Measurements from ENCODE around the gene LCOR. TPM values are rescaled to one million over a fixed set of nuclear protein-coding genes. Genes with fewer than 3 reads are reported as not detected.

LCOR gene
- total RNA-seq, 2 donors from 2014 or later, result 58.6 to 73.1 TPM

- Histone ChIP-seq H3K36me3 (no peaks in the 10 kb centered on the region), H3K27me3 (no peaks in the 10 kb centered on the region), H3K9ac (ENCODE audit: low read depth in 2 of 2, low read length in 2 of 2) (no peak overlapping the region), H3K4me3 (no peak overlapping the region), H3K4me1 (no peaks in the 10 kb centered on the region), H3K27ac (no peak overlapping the region), H3K9me3 (no peaks in the 10 kb centered on the region)
- intact Hi-C loops (cut with DNase I), result no loop called here
- TF ChIP-seq, protein P1, sequence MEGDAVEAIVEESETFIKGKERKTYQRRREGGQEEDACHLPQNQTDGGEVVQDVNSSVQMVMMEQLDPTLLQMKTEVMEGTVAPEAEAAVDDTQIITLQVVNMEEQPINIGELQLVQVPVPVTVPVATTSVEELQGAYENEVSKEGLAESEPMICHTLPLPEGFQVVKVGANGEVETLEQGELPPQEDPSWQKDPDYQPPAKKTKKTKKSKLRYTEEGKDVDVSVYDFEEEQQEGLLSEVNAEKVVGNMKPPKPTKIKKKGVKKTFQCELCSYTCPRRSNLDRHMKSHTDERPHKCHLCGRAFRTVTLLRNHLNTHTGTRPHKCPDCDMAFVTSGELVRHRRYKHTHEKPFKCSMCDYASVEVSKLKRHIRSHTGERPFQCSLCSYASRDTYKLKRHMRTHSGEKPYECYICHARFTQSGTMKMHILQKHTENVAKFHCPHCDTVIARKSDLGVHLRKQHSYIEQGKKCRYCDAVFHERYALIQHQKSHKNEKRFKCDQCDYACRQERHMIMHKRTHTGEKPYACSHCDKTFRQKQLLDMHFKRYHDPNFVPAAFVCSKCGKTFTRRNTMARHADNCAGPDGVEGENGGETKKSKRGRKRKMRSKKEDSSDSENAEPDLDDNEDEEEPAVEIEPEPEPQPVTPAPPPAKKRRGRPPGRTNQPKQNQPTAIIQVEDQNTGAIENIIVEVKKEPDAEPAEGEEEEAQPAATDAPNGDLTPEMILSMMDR (IDR thresholded peaks at IDR 0.05), result no peak
- DNase-seq, result no peak
Observed at GRCh38 chr10:96991313-96991841, 159.3 kb downstream of the LCOR start.

DNA sequence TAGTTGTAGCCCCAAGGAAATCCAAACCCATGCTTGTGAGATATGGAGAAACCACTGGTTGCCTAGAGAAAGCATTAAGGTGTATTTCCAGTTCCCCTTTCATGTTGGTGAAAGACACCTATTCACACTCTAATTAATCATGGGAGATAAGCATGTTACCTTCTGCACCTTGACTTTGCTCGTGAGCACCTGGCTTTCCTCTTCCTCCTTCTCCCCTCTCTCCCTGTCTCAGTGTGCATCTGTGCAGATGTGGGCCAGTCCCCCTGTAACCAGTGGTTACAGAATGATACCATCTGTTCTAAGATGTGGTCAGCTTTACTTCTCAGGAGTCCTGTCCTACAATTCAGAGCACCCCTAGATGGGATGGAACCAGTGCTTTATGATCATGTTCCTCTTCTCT lies 160.6 kb downstream of the LCOR start:
- TF ChIP-seq, protein P1 (IDR thresholded peaks at IDR 0.05), result no peak
- no peak for DNase-seq
- no peak overlapping the region for H3K4me3 ChIP-seq
- no peak overlapping the region for H3K9ac ChIP-seq (ENCODE audit: low read depth in 2 of 2, low read length in 2 of 2)
- H3K27ac ChIP-seq, result no peak overlapping the region
- H3K4me1 ChIP-seq, result no peaks in the 10 kb centered on the region
- no peaks in the 10 kb centered on the region for H3K27me3 ChIP-seq
- H3K9me3 ChIP-seq, result no peaks in the 10 kb centered on the region
- H3K36me3 ChIP-seq, result no peaks in the 10 kb centered on the region
- intact Hi-C loops (cut with DNase I), result no loop called here

GRCh38 chr10:96995851-96996250 lies 163.8 kb downstream of the LCOR start:
- DNase-seq, result no peak
- no peaks in the 10 kb centered on the region for H3K4me1 ChIP-seq
- intact Hi-C loops (cut with DNase I), result no loop called here
- H3K27me3 ChIP-seq, result no peaks in the 10 kb centered on the region
- no peak overlapping the region for H3K9ac ChIP-seq (ENCODE audit: low read depth in 2 of 2, low read length in 2 of 2)
- H3K36me3 ChIP-seq, result no peaks in the 10 kb centered on the region
- H3K4me3 ChIP-seq, result no peak overlapping the region
- TF ChIP-seq, protein P1 (IDR thresholded peaks at IDR 0.05), result no peak
- H3K9me3 ChIP-seq, result no peaks in the 10 kb centered on the region
- H3K27ac ChIP-seq, result no peak overlapping the region

GRCh38 chr10:96996275-96996965 lies 164.3 kb downstream of the LCOR start:
- H3K27ac ChIP-seq, result no peak overlapping the region

GRCh38 chr10:96998329-96998888 lies 166.3 kb downstream of the LCOR start:
- H3K4me1 ChIP-seq, result no peaks in the 10 kb centered on the region
- H3K27me3 ChIP-seq, result no peaks in the 10 kb centered on the region
- H3K9me3 ChIP-seq, result no peaks in the 10 kb centered on the region
- TF ChIP-seq, protein P1 (IDR thresholded peaks at IDR 0.05), result no peak
- no peak for DNase-seq
- no peak overlapping the region for H3K4me3 ChIP-seq
- H3K36me3 ChIP-seq, result no peaks in the 10 kb centered on the region
- no peak overlapping the region for H3K27ac ChIP-seq
- intact Hi-C loops (cut with DNase I), result no loop called here
- H3K9ac ChIP-seq (ENCODE audit: low read depth in 2 of 2, low read length in 2 of 2), result no peak overlapping the region

More at GRCh38 chr10:96996275-96996965, 164.3 kb downstream of the LCOR start:
- Histone ChIP-seq H3K4me3 (no peak overlapping the region), H3K9me3 (no peaks in the 10 kb centered on the region), H3K36me3 (no peaks in the 10 kb centered on the region), H3K27me3 (no peaks in the 10 kb centered on the region), H3K9ac (ENCODE audit: low read depth in 2 of 2, low read length in 2 of 2) (no peak overlapping the region), H3K4me1 (no peaks in the 10 kb centered on the region)
- DNase-seq, result no peak
- intact Hi-C loops (cut with DNase I), result no loop called here
- TF ChIP-seq, protein P1 (IDR thresholded peaks at IDR 0.05), result no peak

Data from colonic mucosa (tissue), 4 donors.